Loucy (cell line): ENCODE measurements around the gene PPP1R1C.

ENCODE experiments used
- H2AFZ ChIP-seq: fragments of 200-600 bp; sonication (generic); 2 replicates; pipeline ENCODE4 v1.6.0; 2016; ENCODE audit warnings: antibody characterized with exemption, mild to moderate bottlenecking, low read length, moderate library complexity
- H3F3A ChIP-seq: fragments of 200-600 bp; 2 replicates; pipeline ENCODE4 v1.6.0; 2016; ENCODE audit warnings: antibody characterized with exemption, low read depth, mild to moderate bottlenecking
- H3K27me3 ChIP-seq: fragments of 200-600 bp; sonication (generic); 2 replicates; pipeline ENCODE4 v1.6.1; 2014; ENCODE audit warnings: low read length, mild to moderate bottlenecking; ENCODE audit not compliant: insufficient read depth, poor library complexity, severe bottlenecking
- H3K36me3 ChIP-seq: fragments of 200-600 bp; sonication (generic); 2 replicates; pipeline ENCODE4 v1.6.1; 2016; ENCODE audit warnings: low read length; ENCODE audit not compliant: insufficient read depth
- H3K4me1 ChIP-seq: fragments of 200-600 bp; sonication (generic); 2 replicates; pipeline ENCODE4 v1.5.1; 2014; ENCODE audit warnings: low read length, mild to moderate bottlenecking; ENCODE audit not compliant: insufficient read depth, poor library complexity, severe bottlenecking
- H3K4me2 ChIP-seq: fragments of 200-600 bp; sonication (generic); 2 replicates; pipeline ENCODE4 v1.6.0; 2014; ENCODE audit warnings: antibody characterized with exemption, low read length, low read depth, mild to moderate bottlenecking; ENCODE audit not compliant: poor library complexity, severe bottlenecking
- H3K4me3 ChIP-seq: fragments of 200-600 bp; sonication (generic); 2 replicates; pipeline ENCODE4 v1.5.1; 2014; ENCODE audit warnings: low read length, mild to moderate bottlenecking, mixed read lengths; ENCODE audit not compliant: poor library complexity, severe bottlenecking
- H3K79me2 ChIP-seq: fragments of 200-600 bp; sonication (generic); 2 replicates; pipeline ENCODE4 v1.6.1; 2014; ENCODE audit warnings: low read length; ENCODE audit not compliant: insufficient read depth
- H3K9ac ChIP-seq: fragments of 200-600 bp; sonication (generic); 2 replicates; pipeline ENCODE4 v1.6.0; 2014; ENCODE audit warnings: mild to moderate bottlenecking, low read depth, low read length, moderate library complexity; ENCODE audit not compliant: poor library complexity, severe bottlenecking
- H3K9me2 ChIP-seq: fragments of 200-600 bp; sonication (generic); replicated peaks from 2 replicates; pipeline ENCODE4 v1.6.1; 2016; ENCODE audit warnings: low read depth, low read length, mixed read lengths
- H3K9me3 ChIP-seq: fragments of 200-600 bp; sonication (generic); 2 replicates; pipeline ENCODE4 v1.6.1; 2014; ENCODE audit warnings: mild to moderate bottlenecking, antibody characterized with exemption, low read length, low read depth; ENCODE audit not compliant: insufficient read depth
- H4K20me1 ChIP-seq: fragments of 200-600 bp; sonication (generic); 2 replicates; pipeline ENCODE4 v1.6.0; 2014; ENCODE audit warnings: antibody characterized with exemption, low read length, mild to moderate bottlenecking; ENCODE audit not compliant: insufficient read depth, poor library complexity, severe bottlenecking
- CTCF ChIP-seq: fragments of 200-600 bp; sonication (generic); conservative IDR thresholded peaks from 2 replicates; pipeline ENCODE4 v1.5.1; 2014; ENCODE audit warnings: mild to moderate bottlenecking, antibody characterized with exemption, low read length
- EZH2phosphoT487 ChIP-seq: fragments of 200-600 bp; IDR thresholded peaks from 2 replicates; pipeline ENCODE4 v1.6.1; 2018; ENCODE audit warnings: antibody characterized with exemption, mild to moderate bottlenecking, moderate library complexity, borderline replicate concordance

Gene PPP1R1C

DNA sequence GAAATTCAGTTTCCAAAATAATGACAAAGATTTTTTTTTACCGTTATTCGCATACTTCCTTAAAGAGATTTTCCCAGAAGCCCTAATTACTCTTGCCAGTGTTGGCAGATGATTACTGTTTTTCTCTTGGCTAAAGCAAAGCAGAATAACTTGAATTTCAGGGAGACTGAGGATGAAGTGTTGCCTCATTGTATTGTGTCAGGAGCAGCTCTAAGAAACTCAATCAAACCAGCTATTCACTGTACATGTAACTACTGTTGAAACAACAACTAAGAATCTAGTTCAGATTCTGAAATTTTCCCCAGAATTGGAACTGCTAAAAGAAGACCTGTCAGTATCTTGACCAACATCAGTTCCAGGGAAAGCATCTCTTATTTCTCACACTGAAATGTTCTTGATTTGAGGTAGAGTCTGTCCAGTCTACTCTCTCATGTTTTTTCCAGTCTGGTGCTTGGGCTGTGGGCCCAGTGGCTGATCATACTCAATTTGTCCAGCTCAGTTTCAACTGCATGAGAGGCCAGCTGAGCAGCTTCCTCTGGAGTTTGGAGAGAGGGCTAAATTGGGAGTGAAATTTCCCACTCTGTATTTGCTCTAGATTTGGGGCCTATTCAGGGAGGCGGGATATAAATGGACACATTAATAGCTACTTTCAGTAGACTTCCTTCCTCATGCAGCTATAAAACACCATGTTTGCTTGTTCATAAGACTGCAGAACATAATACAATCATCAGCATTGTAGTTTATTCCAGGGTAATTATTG lies 78.5 kb downstream of the PPP1R1C start:
- peaks cover 5% of the 10 kb centered on the region for H3K4me1 ChIP-seq
- no peaks in the 10 kb centered on the region for H4K20me1 ChIP-seq
- no peak overlapping the region for H3K4me2 ChIP-seq
- no peaks in the 10 kb centered on the region for H3K36me3 ChIP-seq
- TF ChIP-seq CTCF: no peak
- TF ChIP-seq EZH2phosphoT487: no peak
- H3K9me3 ChIP-seq: no peaks in the 10 kb centered on the region
- H2AFZ ChIP-seq: peak overlapping the region; percentile 34; the same call in 1 of the 2 replicates
- H3K9ac ChIP-seq: no peak overlapping the region
- no peaks in the 10 kb centered on the region for H3K79me2 ChIP-seq
- H3K4me3 ChIP-seq: no peak overlapping the region
- H3K9me2 ChIP-seq: no peaks in the 10 kb centered on the region
- H3F3A ChIP-seq: no peaks in the 10 kb centered on the region
- no peaks in the 10 kb centered on the region for H3K27me3 ChIP-seq

- no peaks in the 10 kb centered on the region for H3K36me3 ChIP-seq
- TF ChIP-seq CTCF (no peak), EZH2phosphoT487 (no peak)
Measured at GRCh38 chr2:182066400-182067087, 80.9 kb downstream of the PPP1R1C start.

GRCh38 chr2:182067393-182067792 lies 81.7 kb downstream of the PPP1R1C start:
- Histone ChIP-seq H3K27me3 (no peaks in the 10 kb centered on the region), H3F3A (no peaks in the 10 kb centered on the region), H3K9ac (no peak overlapping the region), H2AFZ (no peak overlapping the region), H3K36me3 (no peaks in the 10 kb centered on the region), H4K20me1 (no peaks in the 10 kb centered on the region), H3K9me3 (no peaks in the 10 kb centered on the region), H3K79me2 (no peaks in the 10 kb centered on the region), H3K9me2 (no peaks in the 10 kb centered on the region), H3K4me1 (peaks cover 5% of the 10 kb centered on the region), H3K4me3 (no peak overlapping the region), H3K4me2 (no peak overlapping the region)
- no peak for TF ChIP-seq EZH2phosphoT487
- TF ChIP-seq CTCF: no peak

More at GRCh38 chr2:182066400-182067087, 80.9 kb downstream of the PPP1R1C start:
- H3K9ac ChIP-seq: no peak overlapping the region
- no peak overlapping the region for H3K4me3 ChIP-seq
- H3K9me3 ChIP-seq: no peaks in the 10 kb centered on the region
- H3F3A ChIP-seq: no peaks in the 10 kb centered on the region
- H3K27me3 ChIP-seq: no peaks in the 10 kb centered on the region
- no peak overlapping the region for H2AFZ ChIP-seq
- no peaks in the 10 kb centered on the region for H3K9me2 ChIP-seq
- H3K79me2 ChIP-seq: no peaks in the 10 kb centered on the region
- peaks cover 5% of the 10 kb centered on the region for H3K4me1 ChIP-seq
- H4K20me1 ChIP-seq: no peaks in the 10 kb centered on the region
- H3K4me2 ChIP-seq: no peak overlapping the region
